ENCODE measurements around the gene RNF225. TPM values are rescaled to one million over a fixed set of nuclear protein-coding genes. Genes with fewer than 3 reads are reported as not detected.

The RNF225 gene
- total and polyA plus RNA-seq, 10 of the 15 experiments (the other 5 are each of a cell fraction or from before 2014, with no cell fraction given): 0.27 to 0.28 TPM; not detected in 8

- TF ChIP-seq WRNIP1 (IDR thresholded peaks at IDR 0.05; ENCODE audit: borderline replicate concordance, low read depth, low read length) (no peak), SMAD5 (IDR thresholded peaks at IDR 0.05; ENCODE audit: low read depth) (peak; percentile 96), ZBED1 (IDR thresholded peaks at IDR 0.05; ENCODE audit: borderline replicate concordance) (0 out of 2 replicates have a peak, but pooled peaks have one; percentile 35), CEBPZ (IDR thresholded peaks at IDR 0.05; ENCODE audit: low read depth, low read length) (no peak), SREBF2 (IDR thresholded peaks at IDR 0.05; ENCODE audit: low read length) (peak; percentile 33; the same call in 1 of the 2 replicates), RUNX3 (IDR thresholded peaks at IDR 0.05; ENCODE audit: low read length) (peak; percentile 60), SMARCA5 (IDR thresholded peaks at IDR 0.05) (peak; percentile 93), CBFB (IDR thresholded peaks at IDR 0.05; ENCODE audit: low read depth) (peak; percentile 94), ELK1 (IDR thresholded peaks at IDR 0.05; ENCODE audit: low read depth, low read length) (0 out of 2 replicates have a peak, but pooled peaks have one; percentile 46), SPI1 (IDR thresholded peaks at IDR 0.05; ENCODE audit: borderline replicate concordance, insufficient read depth, low read depth, low read length) (0 out of 2 replicates have a peak, but pooled peaks have one; percentile 4), NFIC (IDR thresholded peaks at IDR 0.05; ENCODE audit: low read depth, low read length) (peak; percentile 14; the same call in 1 of the 2 replicates), NR2F1 (conservative IDR thresholded peaks at IDR 0.05) (no peak), SREBF1 (IDR thresholded peaks at IDR 0.05; ENCODE audit: low read length) (peak; percentile 84; the same call in 1 of the 2 replicates), POU2F2 (IDR thresholded peaks at IDR 0.05; ENCODE audit: borderline replicate concordance, low read depth, low read length) (peak; percentile 93; the same call in 2 of the 3 replicates), RFX5 (IDR thresholded peaks at IDR 0.05; ENCODE audit: low read depth, low read length) (no peak), ZNF384 (IDR thresholded peaks at IDR 0.05; ENCODE audit: borderline replicate concordance, low read depth, low read length) (no peak), CHD1 (IDR thresholded peaks at IDR 0.05; ENCODE audit: low read depth, low read length) (peak; percentile 41; the same call in 1 of the 2 replicates), CTCF (IDR thresholded peaks at IDR 0.05 in 2 of 3, conservative IDR thresholded peaks at IDR 0.05 in 1 of 3; ENCODE audit: control insufficient read depth in 2 of 3, extremely low read depth in 1 of 3, insufficient read depth in 1 of 3, low read depth in 3 of 3, low read length in 3 of 3) (no peak), ASH2L (IDR thresholded peaks at IDR 0.05; ENCODE audit: borderline replicate concordance, low read depth) (no peak)
- TF ChIP-seq, protein P1, sequence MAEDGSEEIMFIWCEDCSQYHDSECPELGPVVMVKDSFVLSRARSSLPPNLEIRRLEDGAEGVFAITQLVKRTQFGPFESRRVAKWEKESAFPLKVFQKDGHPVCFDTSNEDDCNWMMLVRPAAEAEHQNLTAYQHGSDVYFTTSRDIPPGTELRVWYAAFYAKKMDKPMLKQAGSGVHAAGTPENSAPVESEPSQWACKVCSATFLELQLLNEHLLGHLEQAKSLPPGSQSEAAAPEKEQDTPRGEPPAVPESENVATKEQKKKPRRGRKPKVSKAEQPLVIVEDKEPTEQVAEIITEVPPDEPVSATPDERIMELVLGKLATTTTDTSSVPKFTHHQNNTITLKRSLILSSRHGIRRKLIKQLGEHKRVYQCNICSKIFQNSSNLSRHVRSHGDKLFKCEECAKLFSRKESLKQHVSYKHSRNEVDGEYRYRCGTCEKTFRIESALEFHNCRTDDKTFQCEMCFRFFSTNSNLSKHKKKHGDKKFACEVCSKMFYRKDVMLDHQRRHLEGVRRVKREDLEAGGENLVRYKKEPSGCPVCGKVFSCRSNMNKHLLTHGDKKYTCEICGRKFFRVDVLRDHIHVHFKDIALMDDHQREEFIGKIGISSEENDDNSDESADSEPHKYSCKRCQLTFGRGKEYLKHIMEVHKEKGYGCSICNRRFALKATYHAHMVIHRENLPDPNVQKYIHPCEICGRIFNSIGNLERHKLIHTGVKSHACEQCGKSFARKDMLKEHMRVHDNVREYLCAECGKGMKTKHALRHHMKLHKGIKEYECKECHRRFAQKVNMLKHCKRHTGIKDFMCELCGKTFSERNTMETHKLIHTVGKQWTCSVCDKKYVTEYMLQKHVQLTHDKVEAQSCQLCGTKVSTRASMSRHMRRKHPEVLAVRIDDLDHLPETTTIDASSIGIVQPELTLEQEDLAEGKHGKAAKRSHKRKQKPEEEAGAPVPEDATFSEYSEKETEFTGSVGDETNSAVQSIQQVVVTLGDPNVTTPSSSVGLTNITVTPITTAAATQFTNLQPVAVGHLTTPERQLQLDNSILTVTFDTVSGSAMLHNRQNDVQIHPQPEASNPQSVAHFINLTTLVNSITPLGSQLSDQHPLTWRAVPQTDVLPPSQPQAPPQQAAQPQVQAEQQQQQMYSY (CRISPR knock-in tag; IDR thresholded peaks at IDR 0.05): no peak
Measured at GRCh38 chr19:58386576-58387337, 8.7 kb upstream of the RNF225 start, which contains the start of gene RPS5 (continued).
